ENCODE measurements around the gene SMIM35. TPM values are rescaled to one million over a fixed set of nuclear protein-coding genes. Genes with fewer than 3 reads are reported as not detected.

The SMIM35 gene
- total and polyA plus RNA-seq, 8 donors: 0.20 to 1.1 (median 0.55) TPM; not detected in 2

- Histone ChIP-seq H3K4me1 (peaks cover 0 to 5% of the 10 kb centered on the region in 2 donors), H3K9me3 (no peaks in the 10 kb centered on the region), H3K27ac (peak overlapping the region in 1 of 2 donors; percentile 70), H3K36me3 (no peaks in the 10 kb centered on the region), H3K27me3 (no peaks in the 10 kb centered on the region), H3K4me3 (no peak overlapping the region)
- intact Hi-C loops (cut with DNase I): no loop called here
- ATAC-seq (no peak), DNase-seq (no peak)
- TF ChIP-seq CTCF (IDR thresholded peaks at IDR 0.05): no peak
These were observed 127.8 kb downstream of the SMIM35 start for GRCh38 chr11:117958949-117959348.

Other genes with a start within 250 kb of the SMIM35 start
- 10 to 100 TPM; 41.4 to 55.0 TPM for gene FXYD6, start 210.3 kb downstream of the SMIM35 start, total RNA-seq
- gene FXYD6, start 210.3 kb downstream of the SMIM35 start, polyA plus RNA-seq (ENCODE audit: insufficient read length in 6 of 6): 100 to 1,000 TPM; 136 to 188 (median 159) TPM
- 1 to 10 TPM; 4.6 to 5.4 TPM for gene TMPRSS13, start 157.6 kb downstream of the SMIM35 start, total RNA-seq
- gene TMPRSS13, start 157.6 kb downstream of the SMIM35 start, polyA plus RNA-seq (ENCODE audit: insufficient read length in 6 of 6): 10 to 100 TPM in 1 of 6 donors, 1 to 10 TPM in 5; 7.2 to 10.7 (median 8.9) TPM
- 10 to 100 TPM; 21.2 to 56.8 TPM for gene IL10RA, start 100.6 kb downstream of the SMIM35 start, total RNA-seq
- gene IL10RA, start 100.6 kb downstream of the SMIM35 start, polyA plus RNA-seq (ENCODE audit: insufficient read length in 6 of 6): 1 to 10 TPM; 4.0 to 6.7 (median 5.4) TPM
- 1 to 10 TPM; 2.9 to 3.5 TPM for gene TMPRSS4, start 9.9 kb downstream of the SMIM35 start, total RNA-seq
- gene TMPRSS4, start 9.9 kb downstream of the SMIM35 start, polyA plus RNA-seq (ENCODE audit: insufficient read length in 6 of 6): 1 to 10 TPM; 2.9 to 7.0 (median 5.0) TPM
- gene SCN4B, start 65.9 kb upstream of the SMIM35 start, total RNA-seq: 1 to 10 TPM; 2.2 to 4.7 TPM
- 10 to 100 TPM in 1 of 6 donors, 1 to 10 TPM in 5; 7.4 to 10.1 (median 7.5) TPM for gene SCN4B, start 65.9 kb upstream of the SMIM35 start, polyA plus RNA-seq (ENCODE audit: insufficient read length in 6 of 6)
- 1 to 10 TPM; 1.0 to 4.1 TPM for gene SCN2B, start 89.7 kb upstream of the SMIM35 start, total RNA-seq
- 1 to 10 TPM; 4.6 to 5.9 (median 4.9) TPM for gene SCN2B, start 89.7 kb upstream of the SMIM35 start, polyA plus RNA-seq (ENCODE audit: insufficient read length in 6 of 6)
- 10 to 100 TPM; 20.4 to 47.2 TPM for gene JAML, start 138.0 kb upstream of the SMIM35 start, total RNA-seq
- 1 to 10 TPM; 3.7 to 8.5 (median 6.4) TPM for gene JAML, start 138.0 kb upstream of the SMIM35 start, polyA plus RNA-seq (ENCODE audit: insufficient read length in 6 of 6)
- 10 to 100 TPM; 13.2 to 16.3 TPM for gene MPZL3, start 165.4 kb upstream of the SMIM35 start, total RNA-seq
- gene MPZL3, start 165.4 kb upstream of the SMIM35 start, polyA plus RNA-seq (ENCODE audit: insufficient read length in 6 of 6): 1 to 10 TPM; 5.2 to 8.8 (median 6.3) TPM
- 100 to 1,000 TPM; 111 to 117 TPM for gene MPZL2, start 177.3 kb upstream of the SMIM35 start, total RNA-seq
- 10 to 100 TPM; 52.0 to 89.4 (median 66.6) TPM for gene MPZL2, start 177.3 kb upstream of the SMIM35 start, polyA plus RNA-seq (ENCODE audit: insufficient read length in 6 of 6)
- 10 to 100 TPM in 1 of 2 donors, 1 to 10 TPM in 1; 3.6 to 10.5 TPM for gene CD3E, start 217.8 kb upstream of the SMIM35 start, total RNA-seq
- 1 to 10 TPM in 5 of 6 donors, under 1 TPM in 1; 0.95 to 3.3 (median 1.7) TPM for gene CD3E, start 217.8 kb upstream of the SMIM35 start, polyA plus RNA-seq (ENCODE audit: insufficient read length in 6 of 6)

All from left lung (tissue), 10 donors.